EH (cell line): ENCODE results near the gene CLDN6.

Experiments
- DNase-seq: peaks from one replicate; pipeline ENCODE4 v3.0.0-alpha.2; 2015; ENCODE audit warnings: low read depth

Gene CLDN6

DNA sequence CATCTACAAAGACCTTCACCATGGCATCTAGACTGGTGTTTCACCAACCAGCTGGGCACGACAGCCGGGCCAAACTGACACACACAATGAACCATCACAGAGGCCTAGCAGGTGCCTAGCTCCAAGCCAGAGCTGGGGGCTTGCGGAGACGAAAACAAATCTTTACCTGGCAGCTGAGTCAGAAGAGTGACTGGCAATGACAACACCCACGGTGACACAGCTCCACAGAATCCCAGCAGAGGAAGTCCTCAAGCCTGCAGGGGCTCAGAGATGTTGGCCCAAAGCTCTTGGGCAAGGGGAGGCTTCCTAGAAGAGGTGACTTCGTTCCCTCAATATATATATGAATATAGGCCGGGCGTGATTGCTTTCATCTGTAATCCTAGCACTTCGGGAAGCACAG, 33.5 kb upstream of the CLDN6 start:
- DNase-seq: no peak

DNA sequence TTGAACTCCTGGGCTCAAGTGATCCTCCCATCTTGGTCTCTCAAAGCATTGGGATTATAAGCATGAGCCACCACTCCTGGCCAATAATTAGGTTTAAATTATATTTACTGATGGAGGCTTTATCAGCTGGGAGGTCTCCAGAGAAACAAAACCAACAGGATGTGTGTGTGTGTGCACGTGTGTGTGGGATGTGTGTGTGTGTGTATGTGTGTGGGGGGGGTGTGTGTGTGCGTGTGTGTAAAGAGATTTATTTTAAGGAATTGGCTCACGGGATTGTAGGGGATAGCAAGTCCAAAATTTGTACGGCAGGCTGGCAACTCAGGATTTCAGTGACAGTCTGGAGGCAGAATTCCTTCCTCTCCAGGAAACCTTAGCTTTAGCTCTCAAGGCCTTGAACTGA, 33.0 kb upstream of the CLDN6 start:
- DNase-seq: no peak

DNA sequence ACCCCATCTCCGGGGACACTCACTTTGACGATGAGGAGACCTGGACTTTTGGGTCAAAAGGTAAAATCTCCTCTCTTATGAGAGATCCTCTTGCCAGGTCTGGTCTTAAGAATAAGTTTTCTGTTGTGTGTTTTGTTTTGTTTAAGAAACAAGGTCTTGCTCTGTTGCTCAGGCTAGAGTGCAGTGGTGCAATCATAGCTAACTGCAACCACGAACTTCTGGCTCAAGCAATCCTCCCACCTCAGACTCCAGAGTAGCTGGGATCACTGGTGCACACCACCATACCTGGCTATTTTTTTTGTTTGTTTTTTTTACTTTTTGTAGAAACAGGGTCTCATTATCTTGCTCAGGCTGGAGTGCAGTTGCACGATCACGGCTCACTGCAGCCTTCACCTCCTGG, 32.5 kb upstream of the CLDN6 start:
- no peak for DNase-seq

DNA sequence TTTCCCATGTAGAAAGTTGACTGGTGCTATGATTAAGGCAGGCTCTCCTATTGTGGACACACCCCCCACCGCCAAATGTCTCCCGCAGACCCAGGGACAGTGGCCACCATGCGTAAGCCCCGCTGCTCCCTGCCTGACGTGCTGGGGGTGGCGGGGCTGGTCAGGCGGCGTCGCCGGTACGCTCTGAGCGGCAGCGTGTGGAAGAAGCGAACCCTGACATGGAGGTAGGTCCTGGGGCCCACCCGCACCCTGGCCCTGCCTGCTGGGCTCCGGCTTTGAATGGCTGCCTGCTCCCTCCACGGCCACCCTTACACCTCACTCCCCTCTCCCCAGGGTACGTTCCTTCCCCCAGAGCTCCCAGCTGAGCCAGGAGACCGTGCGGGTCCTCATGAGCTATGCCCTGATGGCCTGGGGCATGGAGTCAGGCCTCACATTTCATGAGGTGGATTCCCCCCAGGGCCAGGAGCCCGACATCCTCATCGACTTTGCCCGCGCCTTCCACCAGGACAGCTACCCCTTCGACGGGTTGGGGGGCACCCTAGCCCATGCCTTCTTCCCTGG, 32.0 kb upstream of the CLDN6 start:
- DNase-seq: no peak

DNA sequence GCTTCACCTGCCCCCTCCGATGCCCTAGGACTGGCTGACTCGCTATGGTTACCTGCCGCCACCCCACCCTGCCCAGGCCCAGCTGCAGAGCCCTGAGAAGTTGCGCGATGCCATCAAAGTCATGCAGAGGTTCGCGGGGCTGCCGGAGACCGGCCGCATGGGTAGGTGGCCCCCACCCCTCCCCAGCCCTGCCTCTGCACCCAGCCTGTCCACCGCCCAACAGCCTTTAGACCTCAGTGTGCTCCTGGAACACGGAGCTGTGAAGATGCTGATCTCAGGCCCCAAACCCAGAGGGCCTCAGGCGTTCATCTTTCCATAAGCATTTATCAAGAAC, 29.4 kb upstream of the CLDN6 start:
- DNase-seq: no peak

DNA sequence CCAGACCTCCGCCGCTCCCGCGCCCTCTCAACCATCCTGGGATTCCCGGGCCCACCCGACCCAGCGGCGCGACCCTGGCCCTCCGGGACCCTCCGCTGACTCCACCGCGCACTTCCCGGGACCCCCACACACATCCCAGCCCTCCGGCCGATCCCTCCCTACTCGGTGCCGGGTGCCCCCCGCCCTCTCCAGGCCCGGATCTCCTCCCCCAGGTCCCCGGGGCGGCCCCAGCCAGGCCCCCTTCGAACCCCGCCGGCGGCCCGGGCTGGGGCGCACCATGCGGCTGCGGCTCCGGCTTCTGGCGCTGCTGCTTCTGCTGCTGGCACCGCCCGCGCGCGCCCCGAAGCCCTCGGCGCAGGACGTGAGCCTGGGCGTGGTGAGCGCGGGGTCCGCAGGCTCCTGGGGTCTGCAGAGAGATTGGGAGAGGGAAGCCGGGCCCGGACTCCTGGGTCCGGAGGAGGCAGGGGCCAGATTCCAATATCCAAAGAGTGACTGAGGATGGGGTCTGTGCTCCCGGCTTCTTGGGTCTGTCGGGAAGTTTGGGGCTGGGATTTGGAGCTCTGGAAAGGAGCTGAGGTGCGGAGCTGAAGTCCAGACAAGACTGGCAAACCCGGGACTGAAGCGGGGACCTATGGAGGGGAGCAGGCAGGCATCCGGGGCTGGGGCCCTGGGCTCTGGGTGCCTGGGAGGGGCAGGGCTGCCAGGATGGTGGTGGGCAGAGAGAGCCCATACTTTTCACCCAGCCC, 28.8 kb upstream of the CLDN6 start:
- DNase-seq: no peak

DNA sequence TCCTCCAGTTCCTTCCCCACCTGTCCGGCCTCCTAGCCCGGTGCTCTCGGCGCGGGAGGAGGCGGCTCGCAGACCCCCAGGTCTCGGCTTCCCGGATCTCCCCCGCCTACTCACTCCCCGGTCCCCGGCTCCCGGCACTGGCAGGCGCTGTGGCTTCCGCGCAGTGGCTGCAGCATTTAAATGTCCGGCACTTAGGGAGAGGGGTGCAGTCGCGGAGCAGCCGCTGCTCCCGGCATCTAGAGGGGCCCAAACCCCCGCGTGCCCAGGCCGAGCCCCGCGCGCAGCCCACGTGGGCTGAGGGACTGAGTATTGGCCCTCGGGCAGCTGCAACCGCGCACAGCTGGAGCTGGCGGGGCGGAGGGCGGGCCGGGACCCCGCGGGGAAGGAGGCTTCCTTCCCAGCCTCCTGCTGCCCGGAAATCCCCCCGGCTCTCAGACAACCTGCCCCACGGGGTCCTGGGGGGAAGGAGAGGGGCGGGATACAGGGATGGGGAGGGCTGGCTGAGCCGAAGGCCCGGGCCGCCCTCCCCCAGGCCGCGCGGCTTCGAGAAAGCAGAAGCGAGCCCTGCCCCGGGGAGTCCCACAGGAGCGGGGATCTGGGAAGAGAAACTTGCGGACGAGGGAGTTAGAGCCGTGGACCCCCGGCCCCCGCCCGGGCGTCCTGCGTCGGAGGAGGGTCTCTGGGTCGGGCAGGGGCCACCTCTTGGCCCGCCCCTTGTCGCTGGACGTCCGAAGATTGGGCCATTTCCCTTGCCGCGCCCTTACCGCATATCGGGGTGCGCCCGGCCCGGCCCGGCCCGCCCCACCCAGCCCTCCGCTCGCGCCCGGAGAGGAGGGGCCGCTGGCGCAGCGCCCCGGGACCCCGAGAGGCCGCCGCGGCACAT, 28.0 kb upstream of the CLDN6 start, which contains the start of gene MMP25:
Gene MMP25 (plus strand): TSS at position 804 of the 883 bp plus-strand sequence. CDS start 357 bp downstream, outside the sequence.
- no peak for DNase-seq

DNA sequence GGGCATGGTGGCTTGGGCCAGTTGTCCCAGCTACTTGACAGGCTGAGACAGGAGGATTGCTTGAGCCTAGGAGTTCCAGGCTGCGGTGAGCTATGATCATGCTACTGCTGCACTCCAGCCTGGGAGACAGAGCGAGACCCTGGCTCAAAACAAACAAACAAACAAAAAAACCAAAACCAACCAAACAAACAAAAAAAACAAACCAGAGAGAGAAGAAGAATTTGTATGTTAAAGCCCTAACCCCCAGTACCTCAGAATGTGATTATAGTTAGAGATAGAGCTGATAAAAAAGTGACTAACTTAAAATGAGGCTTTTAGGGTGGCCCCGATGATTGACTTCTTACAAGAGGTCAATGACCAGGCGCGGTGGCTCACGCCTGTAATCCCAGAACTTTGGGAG, 26.7 kb upstream of the CLDN6 start:
- no peak for DNase-seq

DNA sequence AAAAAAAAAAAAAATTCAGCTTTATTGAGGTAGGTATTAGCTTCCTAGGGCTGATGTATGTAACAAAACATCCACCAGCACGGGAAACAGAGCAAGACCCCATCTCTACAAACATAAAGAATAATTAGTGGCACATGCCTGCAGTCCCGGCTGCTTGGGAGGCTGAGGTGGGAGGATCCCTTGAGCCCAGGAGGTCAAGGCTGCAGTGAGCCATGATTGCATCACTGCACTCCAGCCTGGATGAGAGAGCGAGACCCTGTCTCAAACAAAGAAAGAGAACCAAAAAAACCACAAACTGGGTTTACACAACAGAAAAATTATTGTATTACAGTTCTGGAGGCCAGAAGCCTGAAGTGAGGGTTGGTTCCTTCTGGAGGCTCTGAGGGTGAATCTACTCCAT, 24.4 kb upstream of the CLDN6 start:
- DNase-seq: no peak

DNA sequence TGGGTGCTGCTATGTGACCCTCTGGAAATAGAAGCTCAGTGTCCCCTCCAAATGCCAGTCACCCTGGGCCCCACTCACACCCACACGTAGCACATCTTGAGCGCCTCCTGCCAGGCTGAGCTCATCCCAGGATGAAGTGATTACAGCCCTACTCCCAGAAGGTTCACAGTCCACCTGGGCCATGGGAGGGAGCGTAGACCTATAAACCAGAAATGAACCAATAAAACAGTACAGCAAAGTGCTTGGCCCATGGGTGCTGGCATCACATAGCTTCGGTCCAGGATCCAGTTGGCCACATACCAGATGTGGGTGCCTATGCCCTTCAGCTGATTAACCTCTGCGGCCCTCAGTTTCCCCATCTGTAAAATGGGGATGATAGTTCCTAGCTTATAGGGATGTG, 20.9 kb upstream of the CLDN6 start:
- no peak for DNase-seq

DNA sequence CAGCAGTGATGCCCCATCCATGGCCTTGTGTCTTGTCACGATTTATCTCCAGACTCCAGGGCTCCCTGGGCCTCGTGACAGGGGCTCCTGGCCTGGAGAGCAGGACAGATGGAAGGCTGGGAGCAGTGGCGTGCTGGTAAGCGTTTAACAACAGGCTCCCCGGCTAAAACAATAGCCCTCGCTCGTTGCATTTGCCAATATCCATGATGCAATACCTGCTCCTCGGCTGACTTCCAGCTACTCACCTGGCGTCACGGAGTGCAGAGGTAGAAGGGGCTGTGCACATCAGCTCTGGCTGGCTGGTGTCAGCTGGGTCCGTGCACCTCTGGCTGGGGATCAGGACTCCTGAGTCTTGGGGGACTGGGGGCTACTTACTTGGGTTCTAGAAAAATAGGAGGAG, 20.3 kb upstream of the CLDN6 start:
- DNase-seq: no peak

DNA sequence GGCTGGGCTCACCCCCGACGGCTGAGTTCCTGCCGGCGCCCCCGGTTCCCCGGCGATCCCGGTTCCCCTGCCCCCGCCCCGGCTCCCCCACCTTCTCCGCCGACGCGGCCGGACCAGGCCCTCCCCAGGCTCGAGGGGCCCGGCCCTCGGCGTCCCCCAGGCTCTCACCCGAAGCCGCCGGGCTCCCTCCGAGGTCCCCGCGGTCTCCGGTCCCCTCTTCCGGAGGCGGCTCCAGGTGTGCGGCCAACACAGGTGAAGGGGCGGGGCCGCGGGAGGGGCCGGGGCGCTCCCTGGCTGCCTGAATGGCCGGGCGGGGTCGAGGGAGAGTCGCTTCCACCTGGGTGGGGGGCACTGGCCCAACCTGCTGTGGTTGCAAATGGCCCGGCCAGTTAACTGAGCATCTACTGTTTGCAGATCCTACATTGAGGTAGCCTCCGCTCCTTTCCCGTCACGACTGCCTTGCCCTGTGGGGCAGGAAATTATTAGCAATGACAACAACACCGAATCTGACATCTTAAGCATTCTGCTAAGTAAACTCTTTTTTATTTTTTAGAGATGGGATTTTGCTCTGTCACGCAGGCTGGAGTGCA, 18.8 kb upstream of the CLDN6 start, which contains the start of gene BICDL2:
Gene BICDL2 (minus strand): TSS at position 219 of the 590 bp plus-strand sequence. CDS start 1,448 bp downstream, outside the sequence.
- DNase-seq: no peak

DNA sequence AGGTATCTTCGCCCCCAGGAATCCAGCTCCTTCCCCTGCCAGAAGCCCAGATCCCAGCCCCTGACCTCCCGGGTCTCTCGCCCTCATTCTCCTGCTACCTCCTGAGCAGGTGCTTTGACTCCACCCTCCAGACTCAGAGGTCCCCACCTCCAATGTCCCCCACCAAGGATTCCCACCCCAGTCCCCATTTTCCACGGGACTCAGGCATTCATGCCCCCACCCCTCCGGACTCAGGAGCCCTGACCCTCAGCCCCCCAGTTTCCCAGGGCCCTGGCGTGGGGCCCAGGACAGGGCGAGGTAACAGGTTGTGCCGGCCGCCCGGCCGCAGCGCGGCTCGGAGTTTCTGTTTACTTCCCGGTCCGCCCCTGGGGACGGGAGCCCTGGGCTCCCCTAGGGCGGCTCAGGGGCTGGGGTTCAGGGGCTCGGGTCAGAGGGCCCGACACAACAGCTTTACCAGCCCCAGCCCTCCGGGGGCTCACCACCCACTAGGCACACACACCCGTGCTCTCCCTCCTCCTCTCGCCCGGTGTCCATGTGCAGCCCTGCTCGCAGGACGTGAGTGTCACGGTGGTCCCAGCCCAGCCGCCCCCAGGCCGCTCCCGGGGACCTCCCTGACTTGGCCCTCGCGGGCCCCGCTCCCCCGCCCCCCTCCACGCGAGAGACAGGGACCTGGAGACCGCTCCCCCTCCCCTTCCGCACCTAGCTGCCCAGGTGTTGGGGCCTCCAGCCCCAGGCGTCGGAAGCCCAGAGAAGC, 18.2 kb upstream of the CLDN6 start:
- no peak for DNase-seq

DNA sequence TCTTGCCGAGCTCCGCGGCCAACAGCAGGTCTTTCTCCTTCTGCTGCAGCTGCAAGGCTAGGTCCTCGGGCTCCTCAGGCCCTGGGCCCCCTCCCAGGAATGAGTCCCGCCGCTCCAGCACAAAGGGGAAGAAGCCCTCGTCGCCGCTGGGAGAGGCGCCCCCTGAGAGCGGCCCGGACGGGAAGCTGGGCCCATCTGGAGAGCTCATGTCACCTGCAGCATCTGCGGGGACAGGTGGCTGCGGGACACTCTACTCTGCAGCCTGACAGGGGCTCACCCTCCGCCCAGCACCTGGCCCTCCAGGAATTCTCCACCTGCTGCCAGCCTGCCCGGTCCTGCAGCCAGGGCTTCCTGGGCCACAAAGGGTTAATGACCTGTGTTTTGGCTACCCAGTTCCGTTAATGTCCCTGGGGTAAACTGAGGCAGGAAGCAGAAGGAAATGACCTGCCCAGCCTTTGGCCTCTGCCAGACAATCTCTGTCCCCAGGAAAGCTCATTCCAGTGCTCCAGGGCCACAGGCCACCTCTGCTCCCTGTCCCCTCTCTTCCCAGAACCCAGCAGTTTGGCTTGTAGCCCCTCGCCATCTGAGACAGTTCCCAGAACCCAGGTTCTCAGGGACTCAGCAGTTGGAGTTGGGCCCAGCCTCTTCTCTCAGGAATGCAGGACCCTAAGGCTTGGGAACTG, 17.4 kb upstream of the CLDN6 start:
- DNase-seq: no peak

DNA sequence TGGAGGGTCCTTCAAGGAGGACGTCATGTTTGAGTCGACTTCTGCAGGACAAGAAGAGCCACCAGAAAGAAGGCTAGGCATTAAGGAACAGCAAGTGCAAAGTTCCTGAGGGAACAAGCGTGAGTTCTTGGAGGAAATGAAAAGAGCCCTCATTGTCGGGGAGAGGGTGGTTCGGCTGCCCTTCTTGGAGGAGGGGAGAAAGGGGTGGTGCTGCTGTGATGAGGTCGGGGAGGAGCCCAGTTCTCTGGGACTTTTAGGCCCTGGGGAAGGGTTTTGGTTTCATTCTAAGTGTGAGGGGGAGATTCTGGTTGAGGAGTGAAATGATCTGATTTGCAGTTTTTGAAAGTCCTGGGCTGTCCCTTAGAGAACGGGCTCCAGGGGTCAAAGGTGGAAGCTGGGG, 14.6 kb upstream of the CLDN6 start:
- no peak for DNase-seq

DNA sequence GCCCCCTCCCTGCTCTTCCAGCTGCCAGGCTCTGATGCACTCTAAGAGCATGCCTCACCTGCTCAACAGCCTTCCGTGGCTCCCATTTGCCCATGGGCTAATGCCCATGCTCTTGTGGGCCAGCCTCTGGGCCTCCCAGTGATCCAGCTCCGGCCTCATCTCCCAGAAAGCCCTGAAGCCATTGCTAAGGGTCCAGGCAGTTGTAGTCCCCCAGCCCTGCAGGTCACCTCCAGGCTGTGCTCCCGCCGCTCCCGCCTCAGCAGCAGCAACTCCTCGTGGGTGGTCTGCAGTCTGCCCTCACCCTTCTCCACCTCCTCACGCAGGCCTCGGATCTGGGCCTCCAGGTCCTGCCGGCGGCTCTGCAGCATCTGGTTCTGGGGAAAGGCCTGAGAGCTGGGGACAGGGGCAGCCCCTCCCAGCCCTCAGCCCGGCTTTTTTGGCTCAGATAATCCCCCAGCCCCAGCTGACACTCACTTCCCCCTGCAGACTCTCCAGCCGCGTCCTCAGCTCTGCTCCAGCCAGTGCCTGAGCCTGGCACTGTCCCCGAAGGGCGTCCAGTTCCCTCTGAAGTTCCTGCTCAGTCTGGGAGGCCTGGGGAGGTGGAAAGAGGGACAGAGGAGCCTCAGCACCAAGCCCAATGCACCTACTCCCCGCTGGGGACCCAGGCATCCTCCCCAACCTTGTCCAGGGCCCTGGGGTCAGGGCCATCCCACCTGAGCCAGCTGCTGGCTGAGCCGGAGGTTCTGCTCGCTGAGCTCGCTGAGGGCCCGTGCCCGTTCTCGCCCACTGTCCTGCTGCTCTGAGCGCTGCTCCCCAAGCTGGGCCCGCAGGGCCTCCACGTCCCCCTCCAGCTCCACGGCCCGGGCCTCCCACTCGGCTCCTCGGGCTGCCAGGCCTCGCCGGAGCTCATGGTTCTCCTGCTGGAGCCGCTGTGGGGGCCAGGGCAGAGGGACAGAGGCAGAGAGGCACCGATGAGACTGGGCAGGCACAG, 12.5 kb upstream of the CLDN6 start:
- DNase-seq: no peak

DNA sequence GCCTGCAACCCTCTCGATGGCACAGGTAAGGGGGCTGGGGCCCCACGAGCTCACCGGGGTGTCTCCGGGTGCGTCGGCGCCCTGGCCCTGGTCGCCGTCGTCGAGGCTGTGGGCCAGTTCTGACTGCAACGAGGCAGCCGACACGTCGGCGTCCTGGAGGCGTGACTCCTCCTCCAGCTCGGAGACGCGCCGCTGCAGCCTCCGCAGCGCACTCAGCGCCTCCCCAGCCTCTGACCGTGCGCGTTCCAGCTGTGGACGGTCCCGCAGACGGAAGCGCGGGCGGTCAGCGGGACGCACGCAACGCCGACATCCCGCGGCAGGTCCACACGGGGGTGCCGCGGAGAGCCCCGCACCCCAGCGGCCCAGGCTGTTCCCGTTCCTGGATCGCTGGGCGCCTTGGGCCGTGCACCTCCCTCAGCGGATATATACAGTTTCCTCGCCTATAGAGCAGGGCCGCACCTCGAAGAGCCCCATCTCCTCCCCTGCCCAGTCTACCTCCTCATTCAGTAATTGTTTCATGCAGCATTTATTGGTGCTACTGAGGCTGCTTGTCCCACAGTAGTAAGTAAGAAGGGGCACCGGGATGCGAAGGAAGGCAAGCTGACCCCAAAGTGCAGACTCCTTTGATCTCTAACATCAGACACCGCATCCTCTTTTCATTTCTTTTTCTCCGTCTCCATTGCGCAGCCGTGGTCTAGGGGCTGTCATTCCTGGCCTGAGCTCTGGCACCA, 11.7 kb upstream of the CLDN6 start:
- DNase-seq: peak; percentile 56

DNA sequence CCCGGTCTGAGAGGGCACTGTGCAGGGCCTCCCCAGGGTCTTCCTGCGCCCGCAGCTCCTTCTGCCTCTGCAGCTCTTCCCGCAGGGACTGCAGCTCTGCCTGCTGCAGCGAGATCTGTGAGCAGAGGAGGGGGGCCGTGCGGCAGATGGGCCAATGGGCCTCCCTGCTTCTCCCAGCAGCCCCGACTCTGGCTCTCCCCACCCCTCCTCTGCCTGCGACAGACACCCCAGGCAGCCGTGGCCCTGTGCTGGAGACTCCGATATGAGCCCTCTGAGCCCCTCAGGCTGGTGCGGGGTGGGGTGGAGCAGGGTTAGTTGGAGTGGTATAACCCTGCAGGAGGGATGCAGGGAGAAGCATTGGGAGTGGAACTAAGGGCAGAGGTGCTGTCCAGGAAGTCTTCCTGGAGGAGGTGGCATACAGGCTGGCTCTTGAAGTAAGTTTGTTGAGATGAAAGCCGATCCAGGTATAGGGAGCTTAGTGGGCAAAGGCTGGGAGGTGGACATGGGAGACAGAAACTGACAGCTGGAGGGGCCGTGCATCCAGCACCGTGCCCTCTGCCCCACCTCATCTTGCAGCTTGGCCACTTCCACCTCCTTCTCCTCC, 10.8 kb upstream of the CLDN6 start:
- DNase-seq: no peak
